Measurements from ENCODE around the gene MYO1B.
A peak's percentile ranks its signal among the peaks of the same experiment; 100 is the strongest.

The MYO1B gene

DNA sequence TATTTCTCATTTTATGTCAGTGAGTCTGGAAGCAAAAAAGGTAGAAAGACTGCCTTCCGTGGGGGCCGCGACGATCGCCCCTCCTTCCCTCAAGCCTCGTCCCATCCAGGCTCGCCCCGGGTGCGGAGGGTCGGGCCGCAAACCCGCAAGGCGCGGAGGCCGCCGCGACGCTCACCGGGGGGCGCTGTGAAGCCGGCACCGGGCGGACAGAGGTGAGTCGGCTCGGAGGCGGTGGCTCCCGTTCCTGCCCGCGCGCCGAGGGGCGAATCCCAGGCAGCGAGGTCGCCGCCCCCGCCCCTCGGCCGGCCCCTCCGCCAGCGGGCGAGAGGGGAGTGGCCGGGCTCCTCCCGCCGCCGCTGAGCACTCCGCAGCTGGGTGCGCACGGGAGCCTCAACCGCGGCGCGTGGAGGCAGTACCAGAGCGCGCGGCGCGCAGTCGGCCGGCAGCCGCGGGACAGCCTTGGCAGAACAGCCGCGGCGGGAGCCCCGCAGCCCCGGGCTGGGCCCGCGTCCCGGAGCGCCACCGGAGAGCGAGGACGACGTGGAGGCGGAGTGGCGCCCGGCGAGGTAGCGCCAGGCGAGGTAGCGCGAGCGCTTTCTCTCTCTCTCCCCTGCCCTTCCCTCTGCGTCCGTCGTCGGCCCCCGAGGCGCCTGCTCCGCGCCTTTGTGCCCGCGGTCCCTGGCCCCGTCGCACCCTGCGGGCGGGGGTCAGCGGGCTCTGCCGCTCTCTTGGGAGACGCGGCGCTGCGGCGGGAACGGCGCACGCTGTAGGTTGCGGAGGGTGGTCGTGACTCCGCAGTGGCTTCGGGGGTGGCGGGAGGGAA is at the start of gene MYO1B:
TSS of gene MYO1B (plus strand) at position 359 of the 823 bp plus-strand sequence. CDS start 31,492 bp downstream, outside the sequence.
- DNase-seq (ENCODE audit: low read depth), result peak; percentile 79

DNA sequence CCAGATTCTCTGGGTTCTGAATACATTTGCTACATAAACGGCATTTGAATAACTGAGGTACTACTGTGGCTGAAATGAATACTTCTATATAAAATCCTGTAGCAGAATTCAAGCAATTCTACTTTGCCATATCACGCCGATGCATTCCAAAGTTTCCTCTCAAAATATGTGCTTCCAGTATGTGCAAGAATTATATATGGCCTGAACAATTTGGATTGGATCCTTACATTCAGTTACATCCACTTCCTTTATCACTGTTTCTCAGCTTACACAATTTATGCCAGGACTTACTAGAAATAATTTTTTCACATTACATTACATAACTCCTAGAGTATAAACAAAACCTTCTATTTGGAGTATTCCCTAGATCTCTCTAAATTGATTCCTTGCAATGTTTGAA is 48.1 kb upstream of the MYO1B start:
- no peak for DNase-seq (ENCODE audit: low read depth)

DNA sequence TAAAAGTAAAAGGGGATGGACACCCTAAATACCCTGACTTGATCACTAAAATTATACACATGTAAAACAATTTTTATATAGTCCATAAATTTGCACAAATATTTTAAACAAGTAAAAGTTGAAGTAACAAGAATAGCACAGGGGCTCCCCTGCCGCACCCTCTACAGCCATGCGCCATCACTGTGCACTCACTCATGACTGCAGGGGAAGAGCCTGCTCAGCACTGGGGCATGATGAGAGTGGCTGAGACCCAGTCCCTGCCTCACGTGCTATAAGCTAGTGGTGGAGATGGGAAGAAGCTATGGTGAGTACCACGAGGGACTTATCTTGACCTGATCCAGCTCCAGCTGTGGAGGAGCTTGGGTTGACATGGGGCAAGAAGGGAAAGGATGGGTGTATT is 46.9 kb upstream of the MYO1B start:
- DNase-seq (ENCODE audit: low read depth), result no peak

DNA sequence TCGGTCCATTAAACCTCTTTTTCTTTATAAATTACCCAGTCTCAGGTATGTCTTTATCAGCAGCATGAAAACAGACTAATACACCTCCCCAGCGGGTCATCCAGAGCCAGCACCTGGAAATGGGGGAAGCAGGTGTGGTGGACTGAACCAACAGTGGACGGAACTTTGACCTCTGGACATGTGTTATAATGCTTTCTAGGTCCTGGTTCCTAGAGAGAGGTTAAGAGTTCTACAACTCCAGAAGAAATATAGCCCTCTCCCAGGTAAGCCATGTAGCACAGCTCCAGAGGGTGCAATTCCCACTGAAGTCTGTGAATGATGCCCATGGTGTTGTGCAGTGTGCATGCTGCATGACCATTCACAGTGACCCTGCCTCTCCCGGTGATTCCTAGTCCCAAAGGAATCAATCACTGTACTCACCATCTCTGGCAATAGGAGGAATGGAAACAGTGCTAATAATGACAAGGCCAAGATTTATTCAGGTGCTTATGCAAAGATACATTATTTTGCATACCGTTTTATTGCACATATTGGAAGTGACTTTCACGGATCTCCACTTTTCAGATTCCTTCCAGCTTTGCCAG is 45.2 kb upstream of the MYO1B start:
- DNase-seq (ENCODE audit: low read depth), result no peak

DNA sequence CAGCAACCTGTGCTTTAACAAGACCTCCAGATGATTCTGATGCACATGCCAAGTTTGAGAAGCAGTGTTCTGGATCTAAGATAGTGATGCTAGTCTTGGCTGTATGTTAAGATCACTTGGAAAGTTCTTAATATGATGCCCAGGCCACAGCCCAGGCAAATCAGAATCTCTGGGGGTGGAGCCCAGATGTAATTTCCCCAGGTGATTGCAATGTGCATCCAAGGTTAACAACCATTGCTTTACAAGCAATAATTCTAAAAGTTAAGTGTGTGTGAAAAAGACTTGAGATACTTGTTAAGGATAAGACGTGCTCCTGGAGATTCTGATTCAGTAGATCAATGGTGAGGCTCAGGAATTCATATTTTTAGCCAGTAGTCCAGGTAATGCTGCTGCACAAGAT is 44.3 kb upstream of the MYO1B start:
- no peak for DNase-seq (ENCODE audit: low read depth)

DNA sequence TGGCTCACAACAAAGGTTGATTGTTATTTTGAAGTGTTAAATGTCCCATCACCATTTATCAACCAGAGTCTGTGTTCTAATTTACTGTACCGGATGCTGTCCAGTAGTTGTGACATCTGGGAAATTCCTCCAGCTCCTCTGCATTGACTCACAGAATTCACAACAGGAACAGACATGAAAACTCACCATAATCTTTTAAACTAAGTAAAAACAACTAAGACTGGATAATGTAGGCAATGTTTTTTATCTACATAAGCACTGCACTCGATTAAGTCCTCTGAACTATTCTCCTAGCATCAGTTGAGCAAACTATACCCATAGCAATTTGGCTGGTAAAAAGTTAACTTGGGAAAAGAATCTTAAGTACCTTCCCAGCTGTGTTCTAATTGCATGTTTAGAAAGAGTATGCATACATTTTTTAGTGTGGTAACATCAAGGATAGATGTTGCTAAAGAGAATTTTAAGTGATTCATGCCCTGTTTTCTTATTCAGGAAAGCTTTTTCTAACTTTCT is 42.9 kb upstream of the MYO1B start:
- peak; percentile 93 for DNase-seq (ENCODE audit: low read depth)

DNA sequence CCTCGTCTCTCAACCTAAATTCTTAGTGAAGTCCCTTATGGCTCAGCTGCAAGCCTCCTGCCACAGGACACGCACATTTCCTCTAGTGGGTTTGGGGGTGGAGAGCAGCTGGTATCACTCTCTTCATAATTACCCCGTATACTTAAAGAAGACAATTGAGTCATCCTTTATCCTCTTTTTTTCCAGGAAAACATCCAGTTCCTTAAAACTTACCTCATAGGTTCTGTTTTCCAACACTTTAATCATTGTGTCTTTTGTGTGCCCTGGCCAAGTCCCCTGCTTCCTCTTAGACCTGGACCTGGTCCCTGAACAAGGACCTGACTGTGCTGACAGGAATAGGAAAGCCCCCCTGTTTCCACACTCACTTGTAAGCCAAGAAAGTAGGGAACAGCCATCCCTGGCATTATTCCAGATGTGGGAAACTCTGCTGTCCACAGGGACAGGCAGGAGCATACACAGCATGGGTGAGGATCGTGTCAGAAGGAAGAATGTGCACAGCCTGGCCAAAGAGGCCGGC is 42.3 kb upstream of the MYO1B start:
- peak; percentile 77 for DNase-seq (ENCODE audit: low read depth)

DNA sequence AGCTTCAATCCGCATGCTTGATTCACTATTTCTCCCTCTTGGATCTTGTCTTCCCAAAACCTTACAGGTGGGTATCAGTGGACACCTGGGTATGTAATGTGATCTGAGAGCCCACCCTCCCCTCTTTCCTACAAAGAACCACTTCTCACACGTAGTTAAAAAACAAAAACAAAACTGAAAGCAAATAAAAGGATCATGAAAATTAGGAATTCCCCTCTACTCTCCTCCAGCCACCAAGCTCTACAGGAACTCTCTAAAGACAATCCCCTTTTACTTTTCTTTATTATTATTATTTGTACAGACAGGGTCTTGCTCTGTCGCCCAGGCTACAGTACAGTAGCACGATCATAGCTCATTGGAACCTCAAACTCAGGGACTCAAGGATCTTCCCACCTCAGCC is 40.8 kb upstream of the MYO1B start:
- no peak for DNase-seq (ENCODE audit: low read depth)

DNA sequence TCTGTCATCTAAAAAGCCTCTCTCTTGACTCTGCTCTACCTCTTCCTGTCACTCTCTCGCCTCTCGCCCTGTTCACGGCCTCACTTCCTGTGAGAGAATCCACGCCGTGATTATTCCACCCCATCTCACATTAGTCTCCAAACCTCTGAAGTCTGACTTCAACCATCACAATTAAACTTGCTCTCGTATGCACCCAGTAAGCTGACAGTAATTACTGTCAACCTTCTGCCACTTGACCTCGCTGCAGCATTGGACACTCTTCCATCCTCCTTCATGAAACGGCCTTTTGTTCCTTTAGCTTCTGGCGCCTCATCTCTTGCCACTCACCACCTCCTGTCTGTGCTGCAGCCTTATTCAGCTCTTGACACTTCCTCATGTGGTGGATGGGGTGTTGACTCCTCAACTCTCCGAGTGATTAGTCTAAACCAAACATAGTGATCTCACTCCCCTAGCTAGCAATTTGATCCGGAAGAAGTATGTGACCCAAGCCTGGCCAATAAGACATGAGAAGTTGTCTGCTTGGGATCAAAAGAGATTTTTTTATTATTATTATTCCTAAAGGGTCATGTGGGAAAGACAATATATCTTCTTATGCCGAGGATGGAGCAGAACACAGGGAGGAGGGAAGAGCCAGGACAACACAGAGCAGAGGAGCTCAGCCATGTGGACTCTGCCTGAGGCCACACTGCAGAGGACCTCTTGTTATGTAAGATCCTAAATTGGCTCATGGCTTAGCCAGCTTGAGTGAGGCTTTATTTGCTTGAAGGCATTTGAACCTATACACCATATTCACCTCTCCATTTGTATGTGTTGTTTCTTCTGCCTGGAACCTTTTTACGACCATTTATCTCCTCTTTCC is 38.4 kb upstream of the MYO1B start:
- no peak for DNase-seq (ENCODE audit: low read depth)

DNA sequence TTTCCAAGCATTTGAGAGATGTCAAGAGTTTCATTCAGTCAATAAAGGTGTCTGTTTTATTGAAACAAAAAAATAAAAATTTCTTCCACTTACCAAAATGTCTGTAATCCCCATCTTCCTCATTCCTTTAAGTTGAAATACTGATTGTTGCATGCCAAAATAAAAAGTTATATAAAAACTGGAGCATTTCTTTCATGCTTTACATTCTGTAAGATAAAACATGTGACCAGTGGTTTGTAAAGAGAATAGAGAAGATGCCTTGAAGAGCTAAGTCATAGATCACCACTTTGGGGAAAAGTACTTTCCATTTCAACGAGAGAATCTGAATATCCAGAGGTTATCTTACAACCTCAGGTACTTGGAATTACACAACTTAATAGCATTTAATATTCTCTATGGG is 35.9 kb upstream of the MYO1B start:
- DNase-seq (ENCODE audit: low read depth), result peak; percentile 19

DNA sequence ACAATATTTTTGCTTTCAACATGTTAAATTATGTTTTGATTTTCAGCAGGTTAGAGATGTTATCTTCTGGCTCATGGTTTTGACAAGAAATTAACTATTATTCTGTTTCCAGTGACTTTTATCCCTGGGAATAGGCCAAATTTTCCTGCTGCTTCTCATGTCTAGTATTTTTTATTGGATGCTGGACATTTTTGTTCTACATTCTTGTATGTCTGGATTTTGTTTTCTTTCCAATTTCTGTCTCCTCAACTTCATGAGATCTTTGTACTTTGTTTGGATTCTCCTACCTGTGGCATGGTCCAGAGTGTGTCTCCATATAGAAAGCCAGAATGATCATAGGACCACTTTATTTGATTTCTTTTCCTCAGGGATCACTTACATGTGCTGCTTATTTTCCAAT is 33.1 kb upstream of the MYO1B start:
- DNase-seq (ENCODE audit: low read depth), result no peak

DNA sequence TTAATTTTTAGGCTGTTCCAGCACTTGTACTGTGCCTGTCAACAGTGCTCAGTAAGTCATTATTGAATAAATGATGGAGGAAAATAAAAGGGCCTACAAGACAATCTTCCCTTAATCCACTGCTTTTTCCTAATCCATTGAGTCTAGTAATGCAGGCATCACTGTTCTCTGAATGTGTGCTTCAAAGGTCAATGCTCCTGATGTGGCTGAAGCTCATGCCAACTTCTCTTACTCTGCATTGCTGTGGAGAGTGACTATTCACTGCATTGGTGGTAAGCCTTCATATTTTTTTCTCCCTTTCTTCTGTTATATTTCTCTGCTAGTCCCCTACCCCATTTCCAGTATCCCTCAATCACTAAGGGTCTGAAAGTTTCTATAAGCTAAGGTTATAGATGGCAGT is 31.9 kb upstream of the MYO1B start:
- no peak for DNase-seq (ENCODE audit: low read depth)

DNA sequence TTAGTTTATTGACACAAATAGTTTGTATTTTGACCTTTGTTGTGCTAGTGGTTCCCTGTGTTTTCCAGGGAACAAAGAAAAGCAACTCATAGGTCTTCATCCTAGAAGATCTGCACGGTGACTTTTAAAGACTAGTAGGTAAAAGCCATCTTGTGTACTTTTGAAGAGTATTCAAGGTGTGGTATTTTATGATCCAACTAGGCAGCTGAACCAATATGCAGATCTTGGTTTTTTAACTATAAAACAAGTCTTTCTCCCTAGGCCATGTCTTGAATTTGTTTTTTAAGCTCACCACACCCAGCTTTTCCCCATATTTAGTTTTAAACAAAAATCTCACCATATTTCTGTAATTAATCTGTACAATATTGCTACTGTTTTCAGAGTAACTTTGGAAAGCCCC is 30.0 kb upstream of the MYO1B start:
- no peak for DNase-seq (ENCODE audit: low read depth)

DNA sequence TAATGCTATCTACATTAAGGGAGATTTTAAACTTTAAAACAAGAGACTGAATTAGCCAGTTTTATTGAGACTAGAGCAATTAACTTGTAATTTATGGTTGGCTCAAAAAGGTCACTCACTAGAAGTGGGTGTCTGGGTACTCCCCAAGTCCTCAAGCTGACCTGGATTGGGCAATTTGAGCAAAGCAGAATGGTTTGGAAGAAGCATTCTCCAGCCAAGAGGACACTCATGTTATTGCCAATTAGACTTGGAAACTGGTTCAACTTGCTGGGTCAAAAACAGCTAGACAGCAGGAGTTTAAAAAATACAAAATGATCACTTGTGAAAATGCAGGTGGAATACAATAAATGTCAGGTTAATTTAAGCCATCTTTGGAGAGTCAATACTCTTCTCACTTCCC is 29.5 kb upstream of the MYO1B start:
- DNase-seq (ENCODE audit: low read depth), result no peak

DNA sequence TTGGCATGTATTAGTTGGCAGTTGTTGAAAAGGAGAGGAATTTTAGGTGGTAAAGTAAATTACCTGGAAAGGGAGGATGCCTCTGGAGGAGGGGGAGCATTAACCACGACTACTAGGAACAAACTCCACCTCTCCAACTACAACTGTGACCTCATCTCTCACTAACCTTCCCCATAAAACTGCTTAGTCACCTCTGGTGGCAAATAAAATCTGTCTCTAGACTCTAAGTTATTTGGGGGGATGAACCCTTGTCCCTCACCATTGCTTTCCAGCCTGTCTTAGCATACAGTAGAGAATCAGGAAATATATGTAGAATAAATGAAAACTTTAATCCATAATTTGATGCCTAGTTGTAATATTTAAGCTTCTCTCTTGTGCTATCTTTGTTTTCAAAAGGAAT is 27.6 kb upstream of the MYO1B start:
- peak; percentile 54 for DNase-seq (ENCODE audit: low read depth)

DNA sequence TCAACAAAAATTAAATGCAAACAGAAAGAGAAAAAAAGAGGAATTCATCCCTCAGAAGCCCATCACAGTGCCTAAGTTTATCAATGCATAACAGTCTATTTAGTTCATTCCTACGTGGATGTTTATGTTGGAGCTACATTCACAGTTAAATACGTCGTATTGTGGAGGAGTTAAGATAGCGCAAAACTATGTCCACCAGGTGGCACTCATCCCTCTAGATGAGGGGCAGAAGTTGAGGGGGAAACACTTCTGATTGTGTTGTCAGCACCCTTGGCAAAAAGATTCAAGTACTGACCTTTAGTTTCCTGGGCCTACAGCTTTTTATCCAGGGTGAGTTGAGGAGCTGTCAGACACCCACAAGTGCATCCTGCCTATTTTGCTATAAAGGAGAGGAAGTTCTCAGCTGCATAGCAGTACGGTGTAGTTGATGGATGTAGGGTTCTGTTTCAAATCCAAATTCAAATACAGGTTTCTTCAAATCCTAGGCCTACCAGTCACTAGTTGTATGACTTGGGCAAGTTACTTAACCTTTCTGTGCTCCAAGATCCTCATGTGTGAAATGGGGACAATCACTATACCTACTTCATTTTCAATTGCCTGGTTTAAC is 26.8 kb upstream of the MYO1B start:
- DNase-seq (ENCODE audit: low read depth), result peak; percentile 72

DNA sequence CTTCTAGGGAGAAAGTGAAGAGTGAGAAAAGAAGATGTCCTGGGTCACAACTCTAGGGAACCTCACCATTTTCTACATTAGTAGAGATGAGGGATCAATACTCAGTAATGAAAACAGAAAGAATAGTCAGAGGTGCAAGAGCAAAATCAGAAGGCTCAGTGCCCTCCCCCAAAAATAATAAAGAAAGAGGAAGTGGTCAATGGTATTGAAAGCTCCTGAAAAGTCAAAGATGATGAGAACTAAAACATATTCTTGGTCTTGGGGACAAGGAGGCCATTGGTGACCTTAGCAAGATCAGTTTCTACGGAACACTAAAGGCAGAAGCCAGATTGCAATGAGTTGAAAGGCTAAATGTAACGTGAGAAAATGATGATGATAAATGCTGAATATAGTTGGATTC is 24.5 kb upstream of the MYO1B start:
- no peak for DNase-seq (ENCODE audit: low read depth)

DNA sequence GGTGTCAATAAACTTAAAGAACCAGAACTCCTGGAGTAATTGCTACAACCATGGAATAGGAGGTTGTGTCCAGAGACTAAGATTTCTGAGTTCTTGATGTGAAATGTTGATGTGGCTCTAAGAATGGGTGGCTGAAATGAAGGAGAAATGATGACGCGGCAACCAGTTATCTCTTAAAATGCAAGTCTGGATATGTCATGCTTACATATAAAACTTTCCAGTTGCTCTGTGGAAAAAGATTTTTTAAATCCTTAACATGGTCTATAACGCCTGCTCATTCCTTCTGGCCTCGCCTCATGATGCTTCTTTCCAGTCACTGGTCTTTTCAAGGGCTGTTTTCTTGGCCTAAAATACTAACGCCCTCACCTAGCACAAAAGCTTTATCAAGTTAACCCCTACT is 23.5 kb upstream of the MYO1B start:
- no peak for DNase-seq (ENCODE audit: low read depth)

DNA sequence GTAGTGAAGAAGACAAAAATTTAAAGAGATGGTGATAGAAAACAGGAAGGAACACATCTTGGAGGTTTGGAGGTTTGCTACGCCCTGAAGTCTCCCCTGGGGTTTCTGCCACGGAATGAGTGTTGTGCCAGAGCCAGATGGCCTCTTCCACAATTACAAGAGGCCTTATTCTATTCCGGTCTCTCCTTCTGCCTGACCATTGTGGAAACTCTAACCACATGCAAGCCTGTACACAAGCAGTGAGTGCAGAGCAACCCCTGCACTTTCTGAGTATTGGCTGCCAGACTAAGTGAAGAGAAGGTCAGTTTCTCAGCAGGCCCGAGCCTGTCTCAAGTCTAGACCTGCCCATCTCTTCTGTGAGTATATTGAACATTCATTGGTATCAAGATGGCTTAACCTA is 22.7 kb upstream of the MYO1B start:
- no peak for DNase-seq (ENCODE audit: low read depth)

DNA sequence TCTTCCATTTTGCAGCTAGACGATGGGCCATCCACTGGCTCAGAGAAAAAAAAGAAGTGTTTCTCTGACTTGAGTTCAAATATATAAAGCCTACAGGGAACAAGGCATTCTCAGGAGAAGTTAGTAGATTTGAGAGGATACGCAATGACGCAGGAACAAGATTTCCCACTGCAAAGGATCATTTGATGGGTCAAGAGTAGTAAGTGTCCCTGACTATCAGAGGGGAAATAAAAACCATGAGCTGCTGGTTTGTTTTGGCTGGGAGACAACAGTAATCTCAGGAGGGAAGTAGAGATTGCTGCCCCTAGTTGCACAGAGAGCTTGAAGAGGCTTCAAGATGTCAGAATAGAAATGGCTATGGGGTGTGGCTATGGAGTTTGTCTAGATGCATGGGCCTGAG is 22.3 kb upstream of the MYO1B start:
- no peak for DNase-seq (ENCODE audit: low read depth)

DNA sequence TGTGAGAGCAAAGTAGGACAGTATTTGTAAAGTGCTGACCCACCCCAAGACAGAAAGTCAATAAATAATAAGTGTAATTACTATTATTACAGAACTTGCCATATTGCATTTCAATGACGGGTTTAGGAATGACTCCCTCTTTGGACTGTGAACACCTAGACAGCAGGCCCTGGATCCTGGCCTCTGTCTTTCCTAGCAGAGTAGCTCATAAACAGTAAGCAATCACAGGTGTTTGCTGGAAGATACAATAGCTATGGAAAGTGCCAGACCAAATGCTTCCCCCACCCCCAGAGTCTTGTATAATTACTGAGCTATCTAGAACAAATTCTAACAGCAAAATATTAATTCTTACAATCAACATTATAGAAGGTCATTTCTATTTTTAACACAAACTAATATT is 20.1 kb upstream of the MYO1B start:
- no peak for DNase-seq (ENCODE audit: low read depth)

DNA sequence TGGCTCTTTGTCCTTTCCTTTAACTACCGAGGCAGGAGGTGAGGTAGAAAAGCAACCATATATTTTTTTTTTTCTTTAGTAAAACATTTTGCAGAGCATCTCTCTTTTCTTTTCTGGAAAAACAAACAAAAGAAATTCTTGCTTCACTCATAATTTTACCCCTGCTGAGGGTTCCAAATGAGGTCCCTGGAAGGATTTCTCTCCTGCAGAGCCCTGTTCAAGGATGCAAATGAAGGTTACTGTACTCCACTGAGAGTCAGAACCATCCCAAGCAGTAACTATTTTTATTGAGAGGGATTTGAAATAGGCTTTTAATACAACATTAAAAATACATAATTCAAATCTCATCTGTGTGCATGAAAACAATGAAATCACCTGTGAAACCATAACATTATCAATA is 19.5 kb upstream of the MYO1B start:
- no peak for DNase-seq (ENCODE audit: low read depth)

All from amniotic epithelial cell (primary cell).